DMS 273 (cell line): ENCODE measurements around the gene HLTF.
A peak's percentile ranks its signal among the peaks of the same experiment; 100 is the strongest.

Source experiments
- DNase-seq: peaks from one replicate; lab custom pipeline; 2025; ENCODE audit not compliant: unreplicated experiment; lab: John Stamatoyannopoulos, UW

The HLTF gene

DNA sequence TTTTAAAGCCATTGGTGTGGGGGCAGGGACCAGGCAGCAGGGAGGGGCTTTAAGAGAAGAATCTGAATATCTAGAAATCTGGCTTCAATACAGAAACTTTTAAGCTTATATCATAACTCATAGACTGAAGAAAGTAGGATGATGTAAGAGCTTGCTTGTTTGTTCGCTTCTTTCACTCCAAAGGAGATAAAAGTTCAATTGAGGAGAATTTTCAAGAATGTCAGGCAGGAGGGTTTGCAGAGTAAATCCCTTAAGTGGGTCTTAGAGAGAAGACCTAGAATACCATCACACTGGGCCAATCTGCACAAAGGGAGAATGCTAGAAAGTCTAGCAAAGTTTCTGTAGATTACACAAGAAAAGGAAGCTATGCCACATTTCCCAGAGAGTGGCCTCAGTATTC is 4.1 kb upstream of the HLTF start:
- no peak for DNase-seq

DNA sequence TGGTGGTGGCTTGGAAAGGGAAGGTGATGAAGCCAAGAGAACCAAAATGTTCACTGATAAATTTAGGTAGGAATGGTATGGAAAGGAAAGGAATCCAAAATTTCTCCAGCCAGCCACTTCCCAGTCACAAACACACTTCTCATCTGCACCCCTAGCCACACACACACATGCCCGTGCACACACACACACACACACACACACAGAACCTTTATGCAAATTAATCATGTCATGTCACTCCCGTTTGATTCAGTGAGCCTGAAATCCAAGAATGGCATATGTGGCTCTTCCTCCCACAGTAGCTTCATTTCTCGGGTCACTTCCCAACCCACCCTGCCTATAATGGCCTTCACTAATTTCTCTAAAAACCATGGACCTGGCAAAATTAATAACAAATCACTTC is 3.1 kb upstream of the HLTF start:
- DNase-seq: no peak

DNA sequence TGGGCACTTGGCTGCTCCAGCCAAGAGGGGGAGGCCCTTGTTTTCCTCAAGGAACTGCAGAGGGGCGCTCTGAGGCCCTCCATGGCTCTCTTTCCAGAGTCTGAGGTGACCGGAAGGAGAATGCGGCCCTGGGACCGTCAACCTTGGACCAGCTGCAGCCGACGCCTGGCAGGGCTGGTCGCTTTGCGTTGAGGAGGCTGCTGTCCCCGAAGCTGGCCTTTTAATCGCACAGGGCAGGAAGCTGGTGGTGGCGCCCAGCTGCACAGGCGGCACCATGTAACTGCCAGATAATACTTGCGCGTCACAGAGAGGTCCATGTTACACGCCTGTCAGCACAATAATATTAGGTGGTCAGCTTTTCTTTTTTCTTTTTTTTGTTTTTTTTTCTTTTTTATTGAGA is 875 bp upstream of the HLTF start:
- DNase-seq: peak; percentile 39

DNA sequence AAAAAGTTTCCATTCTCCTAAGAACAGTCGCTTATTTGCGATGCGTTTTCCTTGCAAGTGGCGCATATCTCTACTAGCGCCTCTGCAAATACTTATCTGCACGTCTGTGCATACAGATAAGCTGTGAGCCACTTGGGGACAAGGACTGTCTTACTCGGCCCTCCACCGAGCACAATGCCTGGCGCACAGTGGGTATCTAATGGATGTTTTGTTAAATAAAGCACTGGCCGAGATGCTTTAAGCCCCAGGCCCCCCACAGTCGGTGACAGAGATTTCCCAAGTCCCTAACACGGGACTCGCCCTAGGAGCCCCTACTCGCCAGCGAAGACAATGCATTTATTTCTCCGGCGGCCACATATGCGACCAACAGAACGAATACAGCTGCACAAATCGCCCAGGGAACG is 503 bp downstream of the HLTF start:
- peak; percentile 80 for DNase-seq

DNA sequence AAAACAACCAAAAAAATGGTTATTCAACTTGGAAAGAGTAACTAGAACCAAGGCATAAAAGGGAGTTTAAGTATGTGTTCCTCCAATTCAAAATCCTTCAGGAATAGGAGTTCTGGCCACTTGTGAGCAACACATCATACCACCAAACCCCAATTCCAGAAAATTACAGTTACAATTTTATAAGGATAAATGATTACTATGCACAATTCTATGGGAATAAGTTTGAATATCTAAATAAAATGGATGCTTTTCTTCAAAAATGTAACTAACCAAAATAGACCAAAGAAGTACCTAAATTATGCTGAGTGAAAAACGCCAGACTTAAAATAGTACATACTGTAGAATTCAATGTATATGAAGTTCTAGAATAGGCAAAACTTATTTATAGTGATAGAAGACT is 4.6 kb downstream of the HLTF start:
- DNase-seq: no peak

DNA sequence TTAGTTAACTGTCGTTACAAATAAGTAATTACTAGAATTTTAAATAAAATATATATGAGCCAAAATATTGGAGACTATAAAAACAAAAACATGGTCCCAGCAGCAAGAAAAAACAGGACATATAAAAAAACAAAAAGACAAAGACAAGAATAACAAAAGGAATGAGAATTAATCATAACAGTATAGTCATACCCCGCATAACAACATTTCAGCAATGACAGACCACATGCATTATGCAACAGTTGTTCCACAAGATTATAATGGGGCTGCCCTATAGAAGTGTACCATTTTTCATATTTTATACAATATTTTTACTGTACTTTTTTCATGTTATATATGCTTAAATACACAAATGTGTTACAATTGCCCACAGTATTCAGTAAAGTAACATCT is 5.6 kb downstream of the HLTF start:
- DNase-seq: no peak

DNA sequence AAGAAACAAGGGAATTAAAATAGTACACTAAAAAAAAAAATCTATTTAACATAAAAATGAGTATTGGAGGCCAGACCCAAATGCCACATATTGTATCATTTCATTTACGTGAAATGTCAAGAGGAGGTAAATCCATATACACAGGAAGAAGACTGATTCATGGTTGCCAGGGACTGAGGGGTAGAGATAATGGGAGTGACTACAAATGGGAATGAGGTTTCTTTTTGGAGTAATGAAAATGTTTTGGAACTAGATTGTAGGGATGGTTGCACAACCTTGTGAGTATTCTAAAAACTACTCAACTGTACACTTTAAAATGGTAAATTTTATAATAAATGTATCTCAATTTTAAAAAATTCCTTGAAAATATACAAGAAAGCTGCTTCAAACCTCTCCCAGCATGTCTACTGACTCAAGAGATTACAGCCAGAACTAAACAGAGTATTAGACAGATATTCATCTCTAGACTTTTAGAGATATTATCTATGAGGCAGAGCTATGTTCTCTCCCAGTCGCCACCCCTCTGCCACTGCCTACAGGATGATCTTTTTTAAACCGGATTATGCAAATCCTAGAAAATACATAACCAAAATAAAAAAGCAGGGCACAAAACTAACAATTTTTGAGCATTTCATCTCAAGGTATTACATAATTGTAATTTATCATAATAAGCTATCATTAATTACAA is 6.2 kb downstream of the HLTF start:
- no peak for DNase-seq

DNA sequence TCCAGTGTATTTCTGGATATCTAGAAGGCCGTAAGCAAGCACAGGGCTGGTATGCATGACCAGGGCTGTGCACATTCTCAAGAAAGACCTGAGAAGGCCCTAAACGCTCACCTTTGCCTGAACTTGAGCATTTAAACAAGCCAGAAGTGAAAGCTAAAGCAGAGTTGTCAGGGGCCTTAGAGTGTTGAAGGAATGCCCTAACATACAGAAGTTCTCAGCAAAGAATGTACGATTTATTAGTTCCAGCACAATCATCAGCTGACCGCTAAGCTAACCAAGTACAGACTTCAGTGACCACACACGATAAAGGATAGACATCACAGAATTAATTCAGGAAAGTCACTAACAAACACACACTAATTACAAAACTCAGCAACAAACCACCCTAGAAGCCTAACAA is 8.7 kb downstream of the HLTF start:
- DNase-seq: no peak

DNA sequence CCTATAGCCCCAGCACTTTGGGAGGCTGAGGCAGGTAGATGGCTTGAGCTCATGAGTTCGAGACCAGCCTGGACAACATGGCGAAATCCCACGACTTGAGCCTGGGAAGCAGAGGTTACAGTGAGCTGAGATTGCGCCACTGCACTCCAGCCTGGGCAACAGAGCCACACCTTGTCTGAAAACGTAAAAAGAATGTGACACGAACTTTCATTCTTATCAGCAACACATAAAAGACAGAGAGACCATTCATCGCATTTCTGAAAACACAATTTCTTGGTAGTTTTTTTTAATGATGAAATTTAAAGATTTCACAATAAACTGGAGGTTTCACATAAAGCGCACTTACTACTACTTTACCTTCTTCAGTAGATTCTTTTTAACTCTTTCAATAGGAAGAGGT is 18.4 kb downstream of the HLTF start:
- no peak for DNase-seq

DNA sequence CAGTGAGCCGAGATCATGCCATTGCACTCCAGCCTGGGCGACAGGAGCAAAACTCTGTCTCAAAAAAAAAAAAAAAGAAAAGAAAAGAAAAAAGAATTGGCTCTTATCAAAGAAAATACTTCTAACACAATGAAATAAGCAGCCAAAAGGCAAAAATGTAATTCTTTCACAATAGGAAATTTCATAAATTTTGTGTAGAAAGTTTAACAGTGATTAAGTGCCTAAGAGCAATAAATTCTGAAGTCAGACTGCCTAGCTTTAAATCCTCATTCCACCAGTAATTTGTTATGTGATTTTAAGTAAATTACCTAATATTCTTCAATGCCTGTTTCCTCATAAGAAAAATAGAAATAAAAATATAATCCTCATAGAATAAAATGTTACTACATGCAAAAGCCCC is 24.6 kb downstream of the HLTF start:
- DNase-seq: no peak

GRCh38 chr3:149058602-149059001 is 27.7 kb downstream of the HLTF start:
- DNase-seq: no peak

GRCh38 chr3:149058198-149058597 is 28.1 kb downstream of the HLTF start:
- no peak for DNase-seq

DNA sequence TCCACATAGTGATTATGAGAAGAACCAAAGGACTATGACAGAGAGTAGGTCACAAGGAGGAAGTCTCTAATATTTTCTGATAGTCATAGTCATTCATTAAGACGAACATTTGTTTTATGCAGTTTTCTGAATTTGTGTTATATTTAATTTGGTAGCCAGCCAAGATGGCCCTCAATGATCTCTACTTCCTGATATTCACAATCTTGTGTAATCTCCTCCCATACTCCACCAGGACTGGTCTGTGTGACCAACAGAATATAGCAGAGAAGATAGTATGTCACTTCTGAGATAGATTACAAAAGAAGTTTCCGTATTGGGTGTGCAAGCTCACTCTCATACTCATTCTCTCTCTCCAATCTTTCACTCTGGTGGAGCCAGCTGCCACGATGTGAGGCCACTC is 30.8 kb downstream of the HLTF start:
- DNase-seq: no peak

DNA sequence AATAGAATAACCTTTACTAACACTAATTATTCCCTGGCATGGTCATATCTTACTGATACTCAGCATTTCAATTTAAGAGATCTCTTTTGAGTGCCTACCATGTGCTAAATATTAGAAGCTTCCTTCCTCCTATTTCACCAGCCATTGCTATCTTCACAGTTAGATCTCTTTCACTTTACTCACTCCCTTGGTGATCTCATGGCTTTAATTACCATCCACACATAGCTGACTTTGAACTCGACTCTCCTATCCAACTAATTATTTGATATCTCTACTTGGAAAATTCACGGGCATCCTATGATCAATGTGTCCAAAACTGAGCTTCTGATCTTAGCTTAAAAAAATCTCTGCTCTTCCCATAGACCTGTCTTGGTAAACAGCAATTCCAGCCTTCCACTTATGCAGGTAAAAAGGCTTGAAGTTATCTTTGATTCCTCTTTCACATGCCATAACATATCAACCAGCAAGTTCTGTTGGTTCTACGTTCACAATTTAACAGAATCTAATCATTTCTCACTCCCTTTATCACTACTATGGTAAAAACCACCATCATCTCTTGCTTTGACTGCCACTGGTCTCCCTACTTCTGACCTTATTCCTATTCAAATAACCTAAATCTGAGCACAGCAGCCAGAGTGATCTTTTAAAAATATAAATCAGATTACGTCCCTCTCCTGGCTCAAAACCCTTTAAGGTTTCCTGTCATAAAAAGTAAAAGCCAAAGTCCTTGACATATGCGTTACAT is 41.8 kb downstream of the HLTF start:
- DNase-seq: no peak

- DNase-seq: no peak
Observed at GRCh38 chr3:149042789-149043386, 43.4 kb downstream of the HLTF start.

- no peak for DNase-seq
Observed at GRCh38 chr3:149038322-149038721, 48.0 kb downstream of the HLTF start.

- DNase-seq: no peak
Observed at GRCh38 chr3:149037684-149038083, 48.6 kb downstream of the HLTF start.

- DNase-seq: no peak
Observed at GRCh38 chr3:149031096-149031495, 55.2 kb downstream of the HLTF start.

DNA sequence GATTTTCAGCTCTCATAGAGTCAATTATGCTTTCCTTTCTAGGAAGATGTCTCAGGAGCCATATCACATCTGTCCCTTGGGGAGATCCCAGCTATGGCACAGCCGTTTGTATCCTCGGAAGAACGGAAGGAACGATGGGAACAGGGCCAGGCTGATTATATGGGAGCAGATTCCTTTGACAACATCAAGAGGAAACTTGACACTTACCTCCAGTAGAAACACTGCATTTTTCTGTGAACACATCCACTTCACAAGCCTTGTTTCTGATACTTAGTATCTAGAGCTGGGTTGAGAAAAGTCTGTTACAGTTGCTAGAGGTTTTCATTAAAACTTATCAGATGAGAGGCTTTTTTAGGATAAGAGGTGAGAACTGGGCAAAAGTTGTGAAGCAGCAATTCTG is 59.6 kb downstream of the HLTF start:
- peak; percentile 22 for DNase-seq

DNA sequence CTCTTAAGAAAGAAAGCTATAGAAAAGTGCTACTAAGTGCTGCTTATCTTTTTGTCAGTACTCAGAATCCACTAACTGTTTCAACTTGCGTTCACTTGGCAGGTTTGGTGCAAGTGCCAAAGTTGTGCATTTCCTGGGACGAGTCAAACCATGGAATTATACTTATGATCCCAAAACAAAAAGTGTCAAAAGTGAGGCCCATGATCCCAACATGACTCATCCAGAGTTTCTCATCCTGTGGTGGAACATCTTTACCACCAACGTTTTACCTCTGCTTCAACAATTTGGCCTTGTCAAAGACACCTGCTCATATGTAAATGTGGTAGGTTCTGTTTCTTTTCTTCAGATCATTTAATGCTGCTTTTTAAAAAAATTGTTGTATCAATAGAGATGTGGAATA is 62.4 kb downstream of the HLTF start:
- no peak for DNase-seq

GRCh38 chr3:149021830-149022229 is 64.5 kb downstream of the HLTF start:
- DNase-seq: no peak

- no peak for DNase-seq
Observed at GRCh38 chr3:149020839-149021252, 65.5 kb downstream of the HLTF start.
